Neutrophil (primary cell): Measurements from ENCODE around the gene TRIM24.

Source experiments
- H3K27ac ChIP-seq: fragments of 200-600 bp; sonication (generic); 2 replicates; pipeline ENCODE4 v1.5.1; 2016; ENCODE audit warnings: mild to moderate bottlenecking, moderate library complexity
- H3K27me3 ChIP-seq: fragments of 200-600 bp; sonication (generic); 2 replicates; pipeline ENCODE4 v1.6.0; 2016; ENCODE audit warnings: mild to moderate bottlenecking
- H3K36me3 ChIP-seq: fragments of 200-600 bp; sonication (generic); 2 replicates; pipeline ENCODE4 v1.5.1; 2017
- H3K4me1 ChIP-seq, 2 experiments: fragments of 200-600 bp in 1 of 2; sonication (generic) in 1 of 2; 1 replicate in 1 of 2; 2 replicates in 1 of 2; pipeline versions ENCODE4 v1.5.1 to v1.6.1; 2013 to 2016; ENCODE audit warnings: low read depth in 1 of 2, low read length in 1 of 2, mild to moderate bottlenecking in 1 of 2, moderate library complexity in 1 of 2; ENCODE audit not compliant: control insufficient read depth in 1 of 2, insufficient read depth in 1 of 2
- H3K4me3 ChIP-seq, 2 experiments: fragments of 200-600 bp in 1 of 2; sonication (generic) in 1 of 2; 1 replicate in 1 of 2; 2 replicates in 1 of 2; pipeline ENCODE4 v1.5.1; 2013 to 2016; ENCODE audit warnings: low read depth in 1 of 2, low read length in 1 of 2, mild to moderate bottlenecking in 1 of 2, moderate library complexity in 1 of 2
- H3K9me3 ChIP-seq: fragments of 200-600 bp; sonication (generic); 2 replicates; pipeline ENCODE4 v1.5.1; 2016
- TF ChIP-seq, protein P1 (sequence below): fragments of 200-600 bp; sonication (generic); IDR thresholded peaks from 2 replicates; pipeline ENCODE4 v1.5.1; 2016; ENCODE audit warnings: antibody characterized with exemption

Gene TRIM24

DNA sequence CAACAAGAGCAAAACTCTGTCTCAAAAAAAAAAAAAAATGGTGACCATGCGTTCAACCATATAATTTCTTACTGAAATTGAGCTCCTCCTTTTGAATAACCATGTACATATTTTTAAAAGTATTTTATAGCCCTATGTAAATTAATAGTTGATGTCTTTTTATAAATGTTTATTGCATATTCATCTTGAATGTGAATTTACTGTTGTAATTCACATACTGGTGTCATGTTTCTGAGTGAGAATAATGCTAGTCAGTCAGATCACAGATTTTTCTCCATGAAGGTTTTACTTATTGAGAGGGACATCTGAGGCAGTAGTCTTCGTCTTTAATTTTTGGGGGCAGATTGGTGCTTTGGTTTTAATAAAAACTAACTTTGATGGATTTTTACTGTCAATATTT, 128.9 kb downstream of the TRIM24 start:
- Histone ChIP-seq H3K36me3 (peaks cover 25% of the 10 kb centered on the region), H3K4me3 (no peak overlapping the region), H3K9me3 (no peaks in the 10 kb centered on the region), H3K27me3 (no peaks in the 10 kb centered on the region), H3K4me1 (no peaks in the 10 kb centered on the region), H3K27ac (no peak overlapping the region)
- TF ChIP-seq, protein P1, sequence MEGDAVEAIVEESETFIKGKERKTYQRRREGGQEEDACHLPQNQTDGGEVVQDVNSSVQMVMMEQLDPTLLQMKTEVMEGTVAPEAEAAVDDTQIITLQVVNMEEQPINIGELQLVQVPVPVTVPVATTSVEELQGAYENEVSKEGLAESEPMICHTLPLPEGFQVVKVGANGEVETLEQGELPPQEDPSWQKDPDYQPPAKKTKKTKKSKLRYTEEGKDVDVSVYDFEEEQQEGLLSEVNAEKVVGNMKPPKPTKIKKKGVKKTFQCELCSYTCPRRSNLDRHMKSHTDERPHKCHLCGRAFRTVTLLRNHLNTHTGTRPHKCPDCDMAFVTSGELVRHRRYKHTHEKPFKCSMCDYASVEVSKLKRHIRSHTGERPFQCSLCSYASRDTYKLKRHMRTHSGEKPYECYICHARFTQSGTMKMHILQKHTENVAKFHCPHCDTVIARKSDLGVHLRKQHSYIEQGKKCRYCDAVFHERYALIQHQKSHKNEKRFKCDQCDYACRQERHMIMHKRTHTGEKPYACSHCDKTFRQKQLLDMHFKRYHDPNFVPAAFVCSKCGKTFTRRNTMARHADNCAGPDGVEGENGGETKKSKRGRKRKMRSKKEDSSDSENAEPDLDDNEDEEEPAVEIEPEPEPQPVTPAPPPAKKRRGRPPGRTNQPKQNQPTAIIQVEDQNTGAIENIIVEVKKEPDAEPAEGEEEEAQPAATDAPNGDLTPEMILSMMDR = no peak

- Histone ChIP-seq H3K36me3 (peaks cover 17% of the 10 kb centered on the region), H3K4me1 (no peaks in the 10 kb centered on the region), H3K9me3 (no peaks in the 10 kb centered on the region), H3K27ac (no peak overlapping the region), H3K4me3 (no peak overlapping the region), H3K27me3 (no peaks in the 10 kb centered on the region)
- TF ChIP-seq, protein P1 = no peak
Measured at GRCh38 chr7:138590154-138590553, 130.1 kb downstream of the TRIM24 start.

DNA sequence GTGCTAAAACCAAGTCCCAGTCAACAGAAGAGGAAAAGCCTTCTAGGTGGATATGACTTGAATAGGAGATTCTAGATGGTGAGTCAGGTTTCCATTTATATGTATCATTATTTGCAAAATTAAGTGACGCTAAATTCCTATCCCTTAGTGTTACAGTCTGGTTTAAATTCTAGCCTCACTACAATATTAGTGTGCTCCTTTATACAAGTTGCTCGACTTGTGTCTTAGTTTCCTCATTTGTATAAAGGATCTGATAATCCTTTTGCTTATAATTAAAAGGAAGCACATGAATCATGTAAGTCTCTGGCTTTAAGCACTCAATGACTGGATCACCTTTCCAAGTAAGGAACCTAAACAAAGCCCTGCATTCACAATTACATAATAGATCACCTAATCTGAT, 135.4 kb downstream of the TRIM24 start:
- Histone ChIP-seq H3K4me1 (no peaks in the 10 kb centered on the region), H3K27me3 (no peaks in the 10 kb centered on the region), H3K9me3 (no peaks in the 10 kb centered on the region), H3K27ac (no peak overlapping the region), H3K4me3 (no peak overlapping the region), H3K36me3 (no peaks in the 10 kb centered on the region)
- TF ChIP-seq, protein P1 = no peak

GRCh38 chr7:138602451-138602850, 142.4 kb downstream of the TRIM24 start:
- no peaks in the 10 kb centered on the region for H3K27me3 ChIP-seq
- no peaks in the 10 kb centered on the region for H3K4me1 ChIP-seq
- no peaks in the 10 kb centered on the region for H3K9me3 ChIP-seq
- TF ChIP-seq, protein P1 = no peak
- H3K27ac ChIP-seq = no peak overlapping the region
- no peaks in the 10 kb centered on the region for H3K36me3 ChIP-seq
- no peak overlapping the region for H3K4me3 ChIP-seq

DNA sequence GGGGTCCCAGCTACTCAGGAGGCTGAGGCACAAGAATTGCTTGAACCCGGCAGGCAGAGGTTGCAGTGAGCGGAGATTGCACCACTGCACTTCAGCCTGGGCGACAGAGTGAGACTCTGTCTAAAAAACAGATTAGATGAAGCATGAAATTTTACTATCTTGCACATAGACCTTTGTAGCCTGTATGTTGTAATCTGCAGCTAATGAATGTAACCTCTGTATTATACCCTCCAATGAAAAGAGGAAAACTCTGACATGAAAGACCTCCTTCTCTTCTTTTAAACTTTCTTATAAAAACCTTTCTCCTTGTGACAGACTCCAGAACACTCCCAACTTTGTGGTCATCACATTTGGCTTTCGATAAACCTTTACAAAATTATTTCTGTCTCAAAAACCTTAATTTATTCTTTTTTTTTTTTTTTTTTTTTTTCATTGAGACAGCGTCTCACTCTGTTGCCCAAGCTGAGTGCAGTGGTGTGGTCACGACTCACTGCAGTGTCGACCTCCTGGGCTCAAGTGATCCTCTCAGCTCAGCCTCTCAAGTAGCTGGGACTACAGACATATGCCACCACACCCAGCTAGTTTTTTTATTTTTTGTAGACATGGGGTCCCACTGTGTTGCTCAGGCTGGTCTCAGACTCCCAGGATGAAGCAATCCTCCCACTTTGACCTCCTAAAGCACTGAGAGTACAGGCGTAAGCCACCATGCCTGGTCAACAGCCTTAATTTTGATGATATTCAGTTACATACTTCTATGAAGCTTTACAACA, 143.7 kb downstream of the TRIM24 start:
- Histone ChIP-seq H3K4me1 (no peaks in the 10 kb centered on the region), H3K9me3 (no peaks in the 10 kb centered on the region), H3K27ac (no peak overlapping the region), H3K36me3 (no peaks in the 10 kb centered on the region), H3K27me3 (no peaks in the 10 kb centered on the region), H3K4me3 (no peak overlapping the region)
- TF ChIP-seq, protein P1 = no peak
